Fibroblast of the aortic adventitia (primary cell): ENCODE results near the gene IQSEC1. TPM values are rescaled to one million over a fixed set of nuclear protein-coding genes. Genes with fewer than 3 reads are reported as not detected.

Experiments used
- DNase-seq: peaks from one replicate; pipeline ENCODE4 v3.0.0-alpha.2; 2010; ENCODE audit warnings: low read depth
- H3K4me3 ChIP-seq: 2 replicates; pipeline ENCODE4 v1.5.1; 2011; ENCODE audit warnings: low read depth, mild to moderate bottlenecking, control low read depth, low read length, moderate library complexity
- CTCF ChIP-seq: IDR thresholded peaks from 2 replicates; pipeline ENCODE4 v1.5.1; 2011; ENCODE audit warnings: mild to moderate bottlenecking, low read length, control low read depth, inconsistent platforms; ENCODE audit not compliant: insufficient read depth
- total RNA-seq: library from RNA; depleted of rRNA; stranded (reverse); fragments of >200 nt; gene quantifications from 2 replicates; pipeline ENCODE4 v1.2.3, GENCODE V29; 2012; ENCODE audit warnings: low replicate concordance

IQSEC1 gene
- total RNA-seq, 1 donor, result 15.9 TPM

GRCh38 chr3:13045241-13045903, 27.9 kb downstream of the IQSEC1 start:
- TF ChIP-seq CTCF, result no peak
- H3K4me3 ChIP-seq, result no peak overlapping the region
- DNase-seq, result no peak

DNA sequence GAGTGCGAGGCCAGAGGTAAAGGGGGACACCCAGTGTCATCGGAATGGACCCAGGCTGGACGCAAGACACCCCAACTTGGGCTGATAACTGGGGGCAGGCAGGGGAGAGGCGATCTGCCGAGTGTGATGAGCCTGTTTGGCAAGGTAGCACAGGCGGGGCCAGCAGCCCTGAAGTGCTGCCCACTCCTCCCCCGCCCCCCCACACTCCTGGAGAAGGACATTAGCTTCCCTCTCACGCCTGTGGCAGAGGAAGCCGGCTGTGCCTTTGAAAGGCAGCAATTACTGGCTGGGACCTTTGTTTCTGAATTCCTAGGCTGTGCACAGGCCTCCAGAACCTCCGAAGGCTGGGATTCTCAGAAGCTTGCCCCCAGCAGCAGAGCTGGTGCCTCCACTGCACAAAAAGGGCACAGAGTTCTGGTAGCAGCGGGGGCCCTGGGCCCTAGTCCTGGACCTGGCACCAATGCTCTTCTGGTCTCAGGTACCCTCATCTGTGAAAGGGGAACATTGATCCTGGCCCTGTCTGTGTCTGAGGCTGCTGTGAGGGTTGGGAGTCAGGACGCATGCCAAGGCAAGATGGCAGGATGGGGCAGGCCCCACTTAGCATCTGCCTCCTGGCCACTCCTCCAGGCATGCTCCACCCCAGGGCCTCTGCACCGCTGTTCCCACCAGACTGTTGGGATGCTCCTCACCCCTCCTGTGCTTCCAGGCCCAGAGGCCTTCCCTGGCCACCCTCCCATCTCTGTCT, 28.6 kb downstream of the IQSEC1 start:
- no peak overlapping the region for H3K4me3 ChIP-seq
- no peak for DNase-seq
- no peak for TF ChIP-seq CTCF

DNA sequence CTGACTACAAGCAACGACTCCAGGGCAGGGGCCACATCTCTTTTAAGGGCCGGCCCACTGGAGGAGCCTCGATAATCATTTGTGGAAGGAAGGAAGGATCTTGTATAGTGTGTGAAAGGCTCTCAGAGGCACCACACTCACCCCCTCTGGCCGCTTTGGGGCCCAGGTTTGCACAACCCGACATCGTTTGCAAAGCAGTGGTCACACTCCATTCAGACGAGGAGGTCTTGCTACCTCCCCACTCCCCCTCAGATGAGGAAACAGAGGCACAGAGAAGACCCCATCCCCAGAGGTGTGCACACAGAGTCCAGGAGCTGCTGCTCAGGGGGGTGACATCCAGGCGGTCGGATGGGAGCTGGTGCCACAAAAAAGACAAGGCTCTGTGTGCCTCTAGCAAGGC, 29.6 kb downstream of the IQSEC1 start:
- H3K4me3 ChIP-seq, result no peak overlapping the region
- no peak for TF ChIP-seq CTCF
- DNase-seq, result no peak

GRCh38 chr3:13042715-13043271, 30.4 kb downstream of the IQSEC1 start:
- no peak overlapping the region for H3K4me3 ChIP-seq
- DNase-seq, result no peak
- no peak for TF ChIP-seq CTCF

GRCh38 chr3:13042127-13042701, 31.0 kb downstream of the IQSEC1 start:
- no peak for TF ChIP-seq CTCF
- H3K4me3 ChIP-seq, result no peak overlapping the region
- DNase-seq, result no peak

DNA sequence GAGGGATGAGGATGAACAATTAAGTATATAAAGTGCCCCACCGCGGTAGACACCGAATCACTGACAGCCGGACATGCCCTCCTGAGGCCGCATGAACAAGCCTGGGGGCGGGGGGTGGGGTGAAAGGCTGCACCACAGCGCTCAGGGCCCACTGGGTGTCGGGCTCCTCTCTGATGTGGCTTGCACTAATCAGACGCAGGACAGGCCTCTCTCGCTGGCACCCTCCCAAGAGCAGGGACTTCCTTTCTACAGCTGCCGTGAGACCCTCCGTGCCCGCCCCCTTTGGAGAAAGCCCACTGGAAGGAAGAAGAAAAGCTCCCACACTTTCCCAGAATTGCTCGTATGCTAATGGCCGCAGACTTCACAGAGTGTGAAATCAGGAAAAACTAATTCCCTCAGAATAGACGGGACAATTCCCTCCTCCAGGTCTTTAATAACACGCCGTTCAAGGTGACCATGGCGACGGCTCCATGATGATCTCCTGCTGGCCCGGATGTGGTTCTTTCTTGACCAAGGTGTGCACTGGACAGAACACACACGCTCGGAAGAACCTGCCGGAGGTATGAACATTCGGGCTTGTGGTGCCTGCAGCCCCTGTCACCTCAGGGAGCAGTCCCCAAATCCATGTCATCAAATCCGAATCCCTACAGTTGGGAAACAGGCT, 32.0 kb downstream of the IQSEC1 start:
- no peak for TF ChIP-seq CTCF
- DNase-seq, result no peak
- H3K4me3 ChIP-seq, result no peak overlapping the region
